Suppressor macrophage treated with lipopolysaccharide for 1 hour (primary cell): ENCODE data around the gene PRKN.

Source experiments
- DNase-seq, 3 donors: peaks; one replicate each; pipeline ENCODE4 v3.0.0-alpha.2; 2020 to 2022

PRKN gene

DNA sequence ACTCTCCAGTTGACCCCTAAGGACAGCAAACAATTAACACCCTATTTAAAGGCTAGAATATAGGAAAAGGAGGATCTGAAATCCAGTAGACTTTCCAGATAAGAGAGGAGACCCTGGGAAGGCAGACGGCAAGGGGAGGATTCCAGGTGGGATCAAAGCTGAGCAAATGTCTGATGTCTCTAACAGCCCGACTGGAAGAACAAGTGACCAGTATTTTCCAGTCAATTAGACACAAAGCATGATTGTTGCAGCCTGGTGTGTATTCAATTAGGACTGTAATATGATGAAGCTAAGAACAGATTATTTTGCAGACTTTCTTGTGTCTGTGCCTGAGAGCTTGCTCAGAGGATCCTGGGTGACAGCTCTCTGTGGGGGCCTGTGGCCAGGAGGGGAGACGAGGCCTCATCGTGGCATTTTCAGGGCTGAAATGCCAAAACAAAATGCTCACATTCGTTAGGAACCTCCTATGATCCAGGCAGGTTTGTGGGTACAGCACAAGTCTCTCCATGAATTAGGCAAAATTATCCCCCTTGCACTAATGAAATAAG lies 981.9 kb downstream of the PRKN start:
- no peak for DNase-seq

DNA sequence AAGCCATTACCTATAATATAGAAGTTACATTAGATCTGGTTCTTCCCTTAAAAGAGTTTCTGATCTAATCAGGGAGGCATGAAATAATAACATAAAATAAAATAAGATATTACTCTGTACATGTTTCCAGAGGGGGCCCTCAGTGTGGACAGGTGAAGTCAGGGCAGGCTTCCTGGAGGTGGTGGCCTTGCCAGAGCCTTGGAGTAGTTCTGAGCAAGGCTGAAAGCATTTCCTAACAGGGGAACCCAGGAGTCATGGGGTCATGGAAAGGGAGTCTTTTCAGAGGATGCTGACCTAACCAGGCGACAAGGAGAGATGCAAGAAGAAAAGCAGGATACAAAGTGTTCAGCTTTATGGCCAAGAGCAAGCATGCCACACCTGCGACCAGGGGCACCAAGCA lies 982.4 kb downstream of the PRKN start:
- no peak for DNase-seq

DNA sequence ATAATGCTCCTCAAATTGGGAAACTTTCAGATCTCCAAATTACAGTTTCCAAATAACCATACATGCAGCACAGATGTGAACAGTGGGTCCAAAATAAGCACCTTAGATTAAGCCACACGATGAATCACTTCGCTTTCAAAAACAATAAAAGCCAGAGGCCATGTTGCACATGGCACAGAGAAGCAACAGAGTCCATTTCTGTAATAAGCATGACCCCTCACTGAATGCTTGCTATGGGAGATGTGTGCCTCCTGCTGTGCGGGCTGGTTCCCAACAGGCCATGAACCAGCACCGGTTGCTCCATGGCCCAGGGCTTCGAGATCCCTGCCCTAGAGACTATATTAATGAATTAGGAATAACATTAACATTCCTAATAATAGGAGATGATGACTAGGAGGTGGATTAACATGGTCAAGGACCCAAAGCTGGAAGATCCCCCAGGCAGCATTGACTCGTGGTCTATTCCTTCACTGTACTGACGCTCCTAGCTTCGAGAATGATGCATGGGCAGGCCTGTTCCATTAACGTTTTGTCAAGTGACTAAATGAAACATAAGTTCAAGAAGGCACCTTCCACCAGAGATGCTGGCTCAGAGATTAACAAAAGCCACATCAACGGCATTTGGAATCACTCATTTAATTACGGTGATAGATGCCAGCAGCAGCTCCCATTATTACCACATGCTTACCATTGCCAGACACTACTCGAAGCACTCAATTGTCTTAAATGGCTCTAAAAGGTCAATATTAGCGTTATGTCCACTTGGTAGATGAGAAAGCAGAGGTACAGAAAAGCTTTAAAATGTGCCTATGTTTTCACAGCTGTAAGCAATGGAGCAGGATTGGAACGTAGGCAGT lies 983.1 kb downstream of the PRKN start:
- DNase-seq: no peak

DNA sequence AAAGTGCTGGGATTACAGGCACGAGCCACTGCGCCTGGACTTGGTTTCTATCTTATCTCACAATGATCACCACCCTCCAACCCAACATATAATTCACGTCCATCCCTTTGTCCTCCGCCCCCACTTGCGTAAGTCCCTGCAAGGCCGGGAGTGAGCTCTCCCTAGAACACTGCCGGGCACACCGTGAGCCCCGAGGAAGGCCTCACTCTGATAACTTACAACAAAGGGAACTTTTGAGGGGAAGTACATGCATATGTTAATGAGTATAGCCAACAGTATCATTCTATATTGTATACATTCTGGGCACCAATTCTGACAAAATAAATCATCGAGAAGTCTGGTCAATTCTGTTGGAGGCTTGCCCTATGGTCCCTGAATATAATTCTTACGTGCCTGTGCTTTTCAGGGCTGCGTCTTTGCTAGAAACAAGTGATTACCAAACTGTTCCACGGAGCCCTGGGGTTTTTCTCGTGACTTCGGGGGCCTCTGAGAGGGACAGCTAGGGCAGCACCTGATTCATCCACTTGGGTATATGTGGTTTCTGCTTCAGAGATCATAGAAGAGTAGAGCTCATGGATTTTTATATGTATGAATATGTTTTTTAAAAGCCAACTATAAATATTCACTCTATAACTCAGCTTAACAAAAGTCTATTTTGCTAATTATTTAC lies 983.9 kb downstream of the PRKN start:
- DNase-seq: no peak

DNA sequence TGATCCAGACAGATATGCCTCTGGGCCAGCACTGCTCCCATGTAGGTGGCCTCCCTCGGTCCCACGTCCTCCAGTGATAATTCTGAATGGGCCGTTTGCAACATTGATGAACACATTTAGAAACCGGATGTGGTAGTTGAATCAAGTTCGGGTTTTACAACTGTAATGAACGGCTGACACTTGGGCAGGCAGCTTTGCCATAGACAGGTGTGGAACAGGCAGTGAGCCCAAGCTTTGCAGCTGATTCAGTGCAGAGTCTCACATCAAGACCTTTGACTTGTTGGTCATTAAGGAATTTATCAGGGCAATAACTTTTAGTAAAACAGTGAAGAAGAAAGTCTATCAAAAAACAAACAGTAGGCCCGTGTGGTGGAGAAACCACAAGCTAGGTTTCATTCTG lies 987.1 kb downstream of the PRKN start:
- no peak for DNase-seq

DNA sequence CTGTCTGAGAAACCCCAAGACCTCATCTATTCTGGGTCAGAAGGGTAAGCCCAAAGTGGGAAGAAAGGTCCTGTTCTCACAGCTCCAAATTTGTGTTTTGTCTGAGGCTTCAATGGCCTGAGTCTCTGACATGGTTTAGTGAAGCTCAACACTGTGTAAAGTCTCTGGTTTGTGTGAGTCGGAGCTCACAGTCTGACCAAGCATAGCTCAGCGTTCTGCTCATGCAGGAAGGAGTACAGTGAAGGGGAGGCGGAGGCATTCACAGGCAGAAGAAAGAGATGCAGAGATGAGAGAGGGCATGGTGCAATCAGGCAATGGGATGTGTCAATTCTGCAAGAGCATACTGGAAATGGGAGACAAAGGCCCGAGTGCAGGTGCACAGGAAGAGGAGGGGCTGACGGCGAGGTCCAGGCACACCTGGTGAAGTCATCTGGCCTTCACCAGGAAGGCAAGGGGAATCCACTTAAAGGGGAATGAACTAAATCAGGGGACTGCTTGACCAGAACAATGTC lies 990.7 kb downstream of the PRKN start:
- no peak for DNase-seq

DNA sequence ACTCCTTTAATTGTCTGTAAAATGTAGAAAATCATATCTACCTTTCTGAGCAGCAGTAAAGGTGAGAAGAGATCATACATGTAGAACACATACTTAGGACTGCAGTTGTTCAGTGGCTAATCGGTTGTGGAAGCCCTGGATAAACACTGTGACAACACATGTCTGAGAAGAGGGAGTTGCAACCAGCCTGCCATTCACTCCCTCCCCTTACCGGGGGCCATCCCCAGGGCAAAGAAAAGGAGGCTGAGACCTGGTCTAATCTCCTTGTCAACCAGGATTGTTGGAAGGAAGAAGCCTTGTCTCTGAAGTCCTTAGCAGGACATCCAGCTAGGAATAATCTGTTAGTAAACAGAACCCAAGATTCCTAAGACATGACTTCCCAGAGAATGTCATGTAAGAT lies 991.2 kb downstream of the PRKN start:
- DNase-seq: no peak

DNA sequence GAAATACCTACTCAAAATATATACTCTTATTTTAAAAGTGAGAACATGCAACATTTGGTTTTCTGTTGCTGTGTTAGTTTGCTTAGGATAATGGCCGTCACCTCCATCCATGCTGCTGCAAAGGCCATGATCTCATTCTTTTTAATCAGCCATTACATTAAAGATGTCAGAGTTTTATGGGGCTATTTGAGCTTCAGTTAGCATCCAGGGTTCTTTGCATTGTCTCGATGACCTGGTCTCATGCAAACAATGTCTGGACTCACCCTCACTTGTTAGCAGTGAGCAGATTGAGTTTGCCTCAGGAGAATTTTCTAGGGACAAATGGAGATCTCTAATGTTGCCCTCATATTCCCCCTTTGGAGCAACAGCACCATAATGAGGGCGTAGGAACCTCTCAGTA lies 995.0 kb downstream of the PRKN start:
- no peak for DNase-seq

DNA sequence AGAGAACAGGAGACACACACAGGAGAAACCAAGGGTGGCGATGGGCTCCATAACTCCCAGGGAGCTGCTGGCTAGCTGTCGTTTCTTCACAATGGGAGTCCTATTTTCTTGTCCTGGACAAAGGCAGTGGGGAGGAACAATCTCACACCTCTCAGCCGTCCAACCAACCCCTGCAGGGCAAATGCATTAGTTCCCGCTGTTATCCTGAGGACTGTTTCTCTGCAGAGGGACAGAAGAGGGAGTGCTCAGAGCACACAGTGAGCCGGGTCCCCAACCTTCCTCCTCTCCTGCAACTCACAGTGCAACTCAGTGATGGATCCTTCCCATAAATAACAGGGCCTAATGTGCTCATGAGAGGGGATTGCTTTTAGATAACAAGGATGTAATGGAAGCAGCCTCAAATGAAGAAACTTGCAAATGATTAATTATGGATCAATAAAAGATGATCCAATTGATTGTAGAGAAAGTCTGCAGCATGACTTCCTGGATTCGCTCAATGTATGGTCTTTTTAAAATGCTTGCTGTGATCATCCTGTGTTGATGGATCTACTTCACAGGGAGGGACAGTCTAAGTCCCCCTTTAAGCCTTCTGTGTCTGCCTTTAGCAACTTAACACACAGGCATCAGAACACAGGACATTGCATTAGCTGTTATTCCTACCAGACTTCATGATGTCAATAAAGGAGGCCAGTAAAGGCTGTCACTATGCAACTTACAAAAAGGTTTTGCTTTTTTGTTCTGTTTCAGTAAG lies 1000.3 kb downstream of the PRKN start:
- DNase-seq: no peak

DNA sequence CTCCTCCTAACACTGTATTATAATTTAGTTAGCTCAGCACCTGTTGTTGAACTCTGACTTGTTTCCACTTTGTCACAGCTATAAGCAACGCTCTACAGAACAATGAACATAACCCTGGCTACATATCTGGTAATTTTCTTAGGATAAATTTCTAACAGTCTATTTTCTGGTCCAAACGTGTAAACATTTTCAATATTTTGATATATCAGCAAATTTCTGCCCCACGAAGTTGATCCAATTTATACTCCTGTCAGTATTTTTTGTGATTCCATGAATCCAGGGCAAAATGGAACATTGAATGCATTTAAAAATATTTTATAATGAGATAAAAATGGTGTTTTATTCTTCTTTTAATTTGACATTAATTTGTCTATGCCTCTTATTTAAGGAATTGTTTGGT lies 1005.2 kb downstream of the PRKN start:
- DNase-seq: no peak

DNA sequence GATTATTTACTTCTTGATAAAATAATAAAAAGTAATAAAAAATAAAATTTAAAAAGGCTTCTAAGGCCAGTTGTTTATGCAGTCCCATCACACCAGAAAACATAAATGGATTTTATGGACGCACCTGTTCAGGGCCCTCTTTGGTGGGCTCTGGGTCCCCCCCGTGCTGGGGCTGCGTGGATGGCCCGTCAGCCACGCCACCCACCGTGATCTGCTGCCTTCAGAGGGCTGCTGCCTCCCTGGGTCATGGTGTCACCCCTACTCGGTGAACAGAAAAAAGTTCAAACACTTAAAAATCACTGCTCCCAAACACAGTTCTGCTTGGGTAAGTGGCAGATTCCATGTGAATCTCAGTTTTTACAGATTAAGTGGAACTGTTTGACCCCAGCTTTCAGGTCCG lies 1006.1 kb downstream of the PRKN start:
- no peak for DNase-seq

DNA sequence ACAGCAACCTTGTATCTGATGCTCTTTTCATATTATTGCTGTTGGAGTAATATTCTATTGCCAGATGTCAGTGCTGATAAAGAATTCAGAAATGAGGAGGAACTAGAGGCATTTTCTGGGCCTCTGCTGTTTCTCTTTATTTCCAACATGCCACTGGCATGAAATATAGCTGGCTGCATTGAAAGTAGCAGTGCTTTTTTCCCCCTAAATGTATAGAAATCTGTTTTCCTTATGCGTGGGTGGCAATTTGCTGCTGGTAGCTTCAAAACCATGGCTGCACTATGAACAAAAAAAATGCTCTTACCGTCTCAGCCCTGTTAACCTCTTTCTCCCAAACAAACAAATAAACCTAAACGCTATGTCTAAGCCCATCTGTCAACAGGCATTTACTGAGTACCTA lies 1011.4 kb downstream of the PRKN start:
- no peak for DNase-seq

DNA sequence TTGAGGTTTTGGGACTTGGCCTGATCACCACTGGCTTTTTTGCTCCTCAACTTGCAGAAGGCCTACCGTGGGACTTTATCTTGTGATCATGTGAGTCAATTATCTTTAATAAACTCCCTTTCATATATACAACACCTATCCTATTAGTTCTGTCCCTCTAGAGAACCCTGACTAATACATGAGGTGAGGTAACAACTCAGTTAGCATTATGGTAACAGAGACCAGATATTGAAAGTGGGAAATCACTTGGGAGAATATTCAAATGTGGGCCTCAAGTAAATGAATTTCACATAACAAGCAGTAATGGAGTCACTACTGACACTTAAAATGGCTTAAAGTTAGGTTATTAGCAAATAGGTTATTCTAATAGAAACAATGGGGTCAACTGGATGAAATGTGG lies 1015.6 kb downstream of the PRKN start:
- DNase-seq: no peak

DNA sequence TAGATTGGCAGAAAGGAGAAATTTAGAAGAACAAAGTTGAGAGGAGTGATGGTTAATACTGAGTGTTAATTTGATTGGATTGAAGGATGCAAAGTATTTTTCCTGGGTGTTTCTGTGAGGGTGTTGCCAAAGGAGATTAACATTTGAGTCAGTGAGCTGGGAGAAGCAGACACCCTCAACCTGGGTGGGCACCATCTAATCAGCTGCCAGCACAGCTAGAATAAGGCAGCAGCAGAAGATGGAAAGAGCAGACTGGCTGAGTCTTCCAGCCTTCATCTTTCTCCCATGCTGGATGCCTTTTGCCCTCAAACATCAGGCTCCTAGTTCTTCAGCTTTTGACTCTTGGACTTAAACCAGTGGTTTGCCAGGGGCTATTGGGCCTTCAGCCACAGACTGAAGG lies 1016.1 kb downstream of the PRKN start:
- DNase-seq: no peak

DNA sequence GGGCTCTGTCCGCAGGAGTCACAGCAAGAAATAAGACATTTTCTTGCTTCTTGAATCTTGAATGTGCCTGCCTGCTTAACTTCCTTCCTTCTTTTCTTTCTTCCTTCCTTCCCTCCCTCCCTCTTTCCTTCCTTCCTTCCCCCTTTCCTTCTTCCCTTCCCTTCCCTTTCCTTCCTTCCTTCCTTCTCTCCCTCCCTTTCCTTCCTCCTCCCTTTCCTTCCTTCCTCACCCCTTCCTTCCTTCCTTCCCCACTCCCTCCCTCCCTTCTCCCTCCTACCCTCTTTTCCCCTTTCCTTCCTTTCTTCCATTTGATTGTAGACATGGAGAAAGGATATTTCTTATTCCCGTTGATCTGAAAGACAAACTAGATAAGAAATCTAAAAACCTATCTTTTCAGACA lies 1016.9 kb downstream of the PRKN start:
- DNase-seq: no peak

DNA sequence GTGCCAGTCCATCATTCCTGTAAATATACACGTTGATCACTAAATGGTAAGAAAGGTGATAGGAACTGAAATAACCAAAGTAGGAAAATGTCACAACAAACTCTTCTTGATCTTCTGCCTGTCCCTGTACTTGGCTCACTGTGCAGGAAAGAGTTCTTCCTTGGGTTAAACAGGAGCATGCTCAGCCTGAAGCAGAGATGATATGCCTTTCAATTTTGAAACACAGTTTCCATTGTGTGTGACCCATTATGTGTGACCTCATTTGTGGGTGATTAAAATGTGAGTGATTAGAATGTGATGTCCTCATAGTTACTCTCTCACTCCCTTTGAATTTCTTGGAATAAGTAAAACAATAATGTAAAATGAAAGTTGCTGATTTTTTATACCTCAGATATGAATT lies 1026.5 kb downstream of the PRKN start:
- no peak for DNase-seq

DNA sequence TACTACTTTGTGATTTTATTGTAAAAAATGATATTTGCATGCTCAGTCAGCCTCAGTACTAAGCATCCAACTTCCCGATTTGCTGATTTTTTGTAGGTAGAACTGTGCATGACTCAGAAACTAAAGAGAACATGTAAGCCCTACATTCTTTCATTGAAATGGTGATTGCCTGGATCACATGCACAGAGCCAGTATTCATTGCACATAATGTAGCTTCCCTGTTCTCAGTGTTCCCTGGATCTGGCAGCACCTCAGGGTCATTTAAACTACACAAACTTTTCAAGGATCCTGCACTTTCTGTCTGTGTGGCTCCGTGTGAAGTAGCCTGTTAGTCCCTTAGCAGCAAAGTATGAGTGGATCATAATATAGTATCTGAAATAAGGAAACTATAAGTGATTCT lies 1030.8 kb downstream of the PRKN start:
- no peak for DNase-seq

DNA sequence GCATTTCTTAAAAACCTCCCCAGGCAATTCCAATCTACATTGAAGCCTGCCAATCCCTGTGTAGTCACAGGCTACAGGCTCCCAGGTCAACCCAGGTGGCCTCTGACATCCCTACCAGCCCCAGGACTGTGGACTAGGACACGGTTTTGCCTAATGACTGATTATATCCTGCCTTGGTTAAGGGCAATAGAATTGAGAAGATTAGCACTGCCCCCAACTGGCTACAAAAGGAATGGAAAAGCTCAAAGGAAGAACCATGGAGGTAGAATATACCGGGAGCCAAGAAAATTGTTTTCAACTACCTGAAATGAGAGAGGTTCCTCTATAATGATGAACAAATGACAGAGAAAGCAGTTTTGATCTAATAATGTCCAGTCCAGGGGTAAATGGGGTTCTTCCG lies 1032.6 kb downstream of the PRKN start:
- DNase-seq: peak in 2 of 3 donors; percentile 22 to 27

DNA sequence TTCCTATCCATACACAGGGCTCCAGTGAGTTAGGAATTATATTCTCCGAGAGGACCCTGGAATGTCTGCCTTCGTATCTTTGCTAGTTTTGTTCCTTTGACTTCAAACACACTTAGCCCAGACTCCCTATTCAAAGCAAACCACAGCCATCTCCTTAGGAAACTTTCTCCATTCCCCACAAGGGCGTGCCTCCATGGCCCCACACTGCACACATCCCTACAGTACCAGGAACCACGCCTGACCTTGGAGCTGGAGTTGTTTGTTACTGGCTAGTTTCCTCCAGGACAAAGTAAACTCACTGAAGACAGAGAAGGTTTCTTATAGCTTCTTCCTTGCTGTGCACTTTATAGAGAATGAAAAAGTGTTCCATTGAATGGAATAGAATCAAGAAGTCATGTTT lies 1040.9 kb downstream of the PRKN start:
- no peak for DNase-seq

DNA sequence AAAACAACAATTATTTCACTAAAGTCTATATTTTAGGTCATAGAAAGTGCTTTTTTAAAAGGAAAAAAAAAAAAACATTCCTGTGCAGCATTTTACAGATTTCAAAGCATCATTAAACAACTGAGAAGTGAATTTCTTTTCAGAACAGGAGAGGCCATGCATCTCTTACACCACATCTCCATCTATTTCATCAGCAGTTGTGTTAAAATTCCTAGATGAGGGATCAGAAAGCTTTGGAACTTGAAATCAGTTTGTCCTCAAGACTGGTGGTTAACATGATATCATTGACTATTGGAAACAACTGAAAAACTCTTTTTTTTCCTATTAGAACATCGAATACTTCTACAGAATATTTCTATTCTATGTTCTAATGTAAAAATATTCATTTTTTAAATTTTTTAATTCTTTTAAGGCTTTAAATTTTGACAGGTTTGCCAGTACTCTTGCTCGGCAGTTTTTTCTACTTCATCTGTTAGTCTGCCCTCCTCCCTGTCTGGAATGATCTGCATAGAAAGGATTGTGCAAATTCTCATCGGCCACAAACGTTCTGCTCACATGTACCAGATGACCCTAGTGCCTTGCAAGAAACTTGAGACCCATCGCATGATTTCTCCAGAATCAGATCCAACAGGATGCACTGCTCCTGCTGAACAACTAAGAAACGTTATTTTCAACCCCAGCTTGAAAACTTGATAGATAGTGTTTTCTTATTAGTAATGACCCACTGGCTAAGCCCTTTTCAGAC lies 1042.7 kb downstream of the PRKN start:
- no peak for DNase-seq

DNA sequence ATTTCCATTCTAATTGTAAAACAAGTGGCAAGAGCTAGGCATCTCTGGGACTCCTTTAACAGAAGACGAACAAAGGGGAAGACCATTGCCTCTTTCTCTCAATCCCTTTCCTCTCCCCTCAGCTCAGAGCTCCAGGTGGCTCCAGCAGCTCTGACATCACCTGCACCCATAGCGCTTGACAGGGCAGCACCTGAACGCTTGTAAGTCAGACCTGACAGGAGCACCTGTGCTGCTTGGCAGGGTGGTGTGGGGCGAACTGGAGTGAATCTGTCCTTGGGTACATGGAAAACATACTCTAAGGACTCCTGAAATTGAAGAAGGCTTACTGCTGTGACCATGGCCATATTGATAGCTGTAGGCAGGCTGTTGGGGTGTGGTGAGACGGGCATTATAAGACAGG lies 1044.2 kb downstream of the PRKN start:
- DNase-seq: no peak

DNA sequence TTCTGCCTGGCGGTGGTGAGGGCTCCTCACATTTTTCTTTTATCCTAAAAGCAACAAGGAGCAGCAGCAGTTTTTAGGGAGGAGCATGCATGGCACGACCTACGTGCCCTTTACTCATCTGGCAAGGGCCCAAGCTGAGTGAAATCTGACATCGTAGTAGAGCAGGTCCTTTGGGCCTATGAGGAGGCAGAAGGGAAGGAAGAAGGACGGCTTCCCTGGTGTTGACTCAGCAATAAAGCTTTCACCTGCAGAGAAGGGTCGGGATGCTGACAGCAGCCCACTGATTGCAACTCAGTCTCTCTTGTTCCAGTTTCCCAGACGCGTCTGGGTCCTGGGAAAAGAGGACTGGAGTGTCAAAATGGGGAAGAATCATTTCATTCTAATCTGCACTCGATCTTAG lies 1044.6 kb downstream of the PRKN start:
- DNase-seq: no peak
